H1 (cell line): ENCODE measurements around the gene RYR3. TPM values are rescaled to one million over a fixed set of nuclear protein-coding genes. Genes with fewer than 3 reads are reported as not detected.

Source experiments
- CTCF ChIA-PET: fragments of 300-600 bp; sonication (Branson Sonifier 250); formaldehyde crosslinking; loops from one replicate; lab custom pipeline; 2021; ENCODE audit not compliant: partially characterized antibody; lab: Charles Lee
- POLR2A ChIA-PET: fragments of 300-600 bp; sonication (Branson Sonifier 250); formaldehyde crosslinking; loops from one replicate; lab custom pipeline; 2021; ENCODE audit warnings: inconsistent platforms; ENCODE audit not compliant: partially characterized antibody; lab: Charles Lee
- DNase-seq, 2 experiments: peaks; one replicate each; pipeline versions ENCODE4 v3.0.0 to v3.0.0-alpha.2; 2010 to 2022; ENCODE audit warnings: low spot score in 2 of 2, low read depth in 1 of 2, mixed read lengths in 1 of 2
- FAIRE-seq: peaks from 2 replicates; lab custom pipeline; 2011; peaks lifted over from hg19 to GRCh38; lab: Jason Lieb, UNC
- H2AFZ ChIP-seq: 2 replicates; pipeline ENCODE4 v1.8.1; 2012; ENCODE audit warnings: low read length, inconsistent platforms
- H2AK5ac ChIP-seq: 2 replicates; pipeline ENCODE4 v1.6.1; 2013; ENCODE audit warnings: low read depth, low read length
- H2BK120ac ChIP-seq: replicated peaks from 2 replicates; pipeline ENCODE3; 2013; ENCODE audit warnings: low read depth, low read length, inconsistent platforms
- H2BK12ac ChIP-seq: 2 replicates; pipeline ENCODE4 v1.6.1; 2013; ENCODE audit warnings: low read depth, low read length
- H2BK15ac ChIP-seq: 2 replicates; pipeline ENCODE4 v1.6.1; 2013; ENCODE audit warnings: low read length
- H2BK20ac ChIP-seq: 2 replicates; pipeline ENCODE4 v1.6.1; 2013; ENCODE audit warnings: low read length
- H2BK5ac ChIP-seq: 2 replicates; pipeline ENCODE4 v1.6.1; 2013; ENCODE audit warnings: low read depth, low read length
- H3K14ac ChIP-seq: 2 replicates; pipeline ENCODE4 v1.6.1; 2013; ENCODE audit warnings: inconsistent platforms; ENCODE audit not compliant: insufficient read length
- H3K18ac ChIP-seq: 2 replicates; pipeline ENCODE4 v1.6.1; 2013; ENCODE audit warnings: low read length; ENCODE audit errors: extremely low read depth
- H3K23ac ChIP-seq: 2 replicates; pipeline ENCODE4 v1.6.1; 2013; ENCODE audit warnings: inconsistent platforms; ENCODE audit not compliant: insufficient read length
- H3K23me2 ChIP-seq: 2 replicates; pipeline ENCODE4 v1.6.1; 2013; ENCODE audit warnings: low read depth, low read length
- H3K27ac ChIP-seq: 2 replicates; pipeline ENCODE4 v1.6.1; 2011; ENCODE audit warnings: low read depth, low read length, inconsistent platforms
- H3K27me3 ChIP-seq, 4 experiments: replicated peaks in 1 of 4; 1 replicate in 1 of 4; 2 replicates in 3 of 4; pipeline versions ENCODE4 v1.6.1 to v1.8.1; 2011 to 2013; ENCODE audit warnings: low read length in 3 of 4, mild to moderate bottlenecking in 3 of 4, inconsistent platforms in 2 of 4, mixed read lengths in 2 of 4, moderate library complexity in 1 of 4; ENCODE audit not compliant: control insufficient read depth in 3 of 4, insufficient read depth in 3 of 4; ENCODE audit errors: extremely low read depth in 1 of 4
- H3K36me3 ChIP-seq, 4 experiments: 2 replicates each; pipeline versions ENCODE4 v1.6.1 to v1.8.1; 2011 to 2013; ENCODE audit warnings: mild to moderate bottlenecking in 4 of 4, low read length in 3 of 4, moderate library complexity in 2 of 4, control low read depth in 1 of 4, inconsistent platforms in 1 of 4; ENCODE audit not compliant: insufficient read depth in 4 of 4, control insufficient read depth in 2 of 4
- H3K4ac ChIP-seq: replicated peaks from 2 replicates; pipeline ENCODE3; 2013; ENCODE audit warnings: low read length, low read depth, mixed read lengths, inconsistent platforms; ENCODE audit not compliant: insufficient read length
- H3K4me1 ChIP-seq, 4 experiments: replicated peaks in 1 of 4; 1 replicate in 1 of 4; 2 replicates in 3 of 4; pipeline versions ENCODE4 v1.6.1 to v1.8.1; 2011 to 2013; ENCODE audit warnings: low read length in 3 of 4, inconsistent platforms in 2 of 4, mixed read lengths in 1 of 4; ENCODE audit not compliant: insufficient read depth in 4 of 4, control insufficient read depth in 3 of 4
- H3K4me2 ChIP-seq, 2 experiments: 2 replicates each; pipeline versions ENCODE4 v1.6.1 to v1.8.1; 2011 to 2013; ENCODE audit warnings: low read depth in 2 of 2, low read length in 2 of 2, control low read depth in 1 of 2, inconsistent platforms in 1 of 2, mild to moderate bottlenecking in 1 of 2; ENCODE audit not compliant: insufficient read depth in 1 of 2
- H3K4me3 ChIP-seq, 4 experiments: fragments of 200-600, 300-600 bp in 1 of 4; sonication (generic), shearing (Covaris generic), sonication (Bioruptor Twin) in 1 of 4; 2 replicates each; pipeline versions ENCODE4 v1.5.1 to v1.8.1; 2011 to 2016; ENCODE audit warnings: low read length in 4 of 4, low read depth in 3 of 4, control low read depth in 2 of 4, inconsistent platforms in 2 of 4, mild to moderate bottlenecking in 2 of 4, mixed read lengths in 1 of 4, moderate library complexity in 1 of 4; ENCODE audit not compliant: insufficient read depth in 2 of 4; ENCODE audit errors: extremely low read depth in 1 of 4
- H3K56ac ChIP-seq: replicated peaks from 2 replicates; pipeline ENCODE3; 2013; ENCODE audit warnings: low read depth, mild to moderate bottlenecking, mixed read lengths, low read length, inconsistent platforms; ENCODE audit not compliant: insufficient read length
- H3K79me1 ChIP-seq: 2 replicates; pipeline ENCODE4 v1.6.1; 2013; ENCODE audit warnings: low read depth, low read length, control low read depth
- H3K79me2 ChIP-seq, 2 experiments: 2 replicates each; pipeline versions ENCODE4 v1.6.1 to v1.8.1; 2012 to 2013; ENCODE audit warnings: low read length in 2 of 2, mild to moderate bottlenecking in 2 of 2, inconsistent platforms in 1 of 2; ENCODE audit not compliant: insufficient read depth in 2 of 2, control insufficient read depth in 1 of 2
- H3K9ac ChIP-seq, 4 experiments: replicated peaks in 1 of 4; 1 replicate in 1 of 4; 2 replicates in 3 of 4; pipeline versions ENCODE4 v1.6.1 to v1.8.1; 2011 to 2013; ENCODE audit warnings: low read depth in 3 of 4, low read length in 3 of 4, control low read depth in 2 of 4, mild to moderate bottlenecking in 2 of 4, moderate library complexity in 2 of 4, inconsistent platforms in 1 of 4; ENCODE audit errors: extremely low read depth in 1 of 4
- H3K9me3 ChIP-seq, 2 experiments: 2 replicates each; pipeline versions ENCODE4 v1.6.1 to v1.8.1; 2012 to 2013; ENCODE audit warnings: mild to moderate bottlenecking in 2 of 2, moderate library complexity in 2 of 2, control low read depth in 1 of 2, inconsistent platforms in 1 of 2, low read depth in 1 of 2, low read length in 1 of 2, mixed read lengths in 1 of 2; ENCODE audit not compliant: insufficient read depth in 2 of 2
- H4K20me1 ChIP-seq, 2 experiments: replicated peaks in 1 of 2; 2 replicates each; pipeline versions ENCODE3 to v1.8.1; 2011 to 2013; ENCODE audit warnings: inconsistent platforms in 2 of 2, low read length in 2 of 2, mild to moderate bottlenecking in 1 of 2; ENCODE audit not compliant: insufficient read depth in 2 of 2, control insufficient read depth in 1 of 2
- H4K5ac ChIP-seq: 2 replicates; pipeline ENCODE4 v1.6.1; 2013; ENCODE audit warnings: low read length, low read depth, mixed read lengths, inconsistent platforms; ENCODE audit not compliant: insufficient read length
- H4K8ac ChIP-seq: 2 replicates; pipeline ENCODE4 v1.8.0; 2013; ENCODE audit warnings: mild to moderate bottlenecking, moderate library complexity, low read length, inconsistent platforms; ENCODE audit not compliant: insufficient read depth; ENCODE audit errors: extremely low read depth
- H4K91ac ChIP-seq: replicated peaks from 2 replicates; pipeline ENCODE3; 2013; ENCODE audit warnings: low read length, mixed read lengths, inconsistent platforms; ENCODE audit not compliant: insufficient read length
- ASH2L ChIP-seq: fragments of 200-600, 300-600 bp; sonication (generic); IDR thresholded peaks from one replicate; pipeline ENCODE4 v1.7.1; 2017; ENCODE audit warnings: low read length
- CBX8 ChIP-seq: fragments of 300-800, 300-1000 bp; sonication (generic); IDR thresholded peaks from 2 replicates; pipeline ENCODE4 v1.7.1; 2016; ENCODE audit warnings: low read depth, low read length, borderline replicate concordance
- CEBPB ChIP-seq: IDR thresholded peaks from 2 replicates; pipeline ENCODE4 v1.6.1; 2012; ENCODE audit warnings: low read depth, low read length
- CHD1 ChIP-seq: IDR thresholded peaks from 2 replicates; pipeline ENCODE4 v1.6.1; 2012; ENCODE audit warnings: low read depth, low read length, improper control_type of control experiment
- FOSL1 ChIP-seq: IDR thresholded peaks from 2 replicates; pipeline ENCODE4 v1.6.1; 2011; ENCODE audit warnings: mild to moderate bottlenecking, low read depth, low read length, moderate library complexity; ENCODE audit not compliant: insufficient read depth
- GTF2F1 ChIP-seq: IDR thresholded peaks from 2 replicates; pipeline ENCODE4 v1.6.1; 2012; ENCODE audit warnings: low read depth, low read length, improper control_type of control experiment, borderline replicate concordance
- KDM1A ChIP-seq: fragments of 200-600, 300-600 bp; sonication (generic); IDR thresholded peaks from 2 replicates; pipeline ENCODE4 v1.7.1; 2016; ENCODE audit warnings: mild to moderate bottlenecking, low read length, borderline replicate concordance
- RFX5 ChIP-seq: IDR thresholded peaks from 2 replicates; pipeline ENCODE4 v1.6.1; 2011; ENCODE audit warnings: low read depth, low read length, improper control_type of control experiment, borderline replicate concordance
- RNF2 ChIP-seq: fragments of 200-900, 300-1000 bp; sonication (generic); IDR thresholded peaks from 2 replicates; pipeline ENCODE4 v1.7.1; 2016; ENCODE audit warnings: borderline replicate concordance, low read depth, mild to moderate bottlenecking, antibody characterized with exemption, low read length; ENCODE audit not compliant: poor library complexity, severe bottlenecking; ENCODE audit errors: missing control alignments
- SUZ12 ChIP-seq: fragments of 200-600 bp; sonication (generic); IDR thresholded peaks from 2 replicates; pipeline ENCODE4 v1.6.1; 2012; ENCODE audit warnings: mild to moderate bottlenecking, inconsistent platforms, low read length, moderate library complexity, mixed read lengths
- TEAD4 ChIP-seq: IDR thresholded peaks from 2 replicates; pipeline ENCODE4 v1.6.1; 2012; ENCODE audit warnings: low read depth, low read length, inconsistent platforms, mixed read lengths
- WGBS, 2 experiments: shearing (Covaris generic) in 1 of 2; methylation state at CpG; one replicate each; pipeline versions ENCODE4 v1.1.6 to v1.1.7; 2013 to 2015; ENCODE audit warnings: low lambda C conversion rate in 2 of 2, mixed read lengths in 2 of 2, inconsistent platforms in 1 of 2, low coverage in 1 of 2, missing lambda C conversion rate in 1 of 2; ENCODE audit not compliant: insufficient replicate concordance in 2 of 2, insufficient coverage in 1 of 2, insufficient read length in 1 of 2; ENCODE audit errors: extremely low coverage in 1 of 2, missing lambda C conversion rate in 1 of 2; 5-methylcytosine and 5-hydroxymethylcytosine counted together
- polyA plus RNA-seq, 7 experiments: library from polyadenylated mRNA; depleted of rRNA in 3 of 7; stranded (reverse) in 5 of 7; unstranded in 2 of 7; fragments of >200 nt in 5 of 7; fragments of 200-250 nt in 2 of 7; gene quantifications; 1 replicate in 5 of 7; 2 replicates in 1 of 7; 4 replicates in 1 of 7; pipeline versions ENCODE4 v1.2.1 to v1.2.3, GENCODE V29; 2011 to 2013; ENCODE audit warnings: missing spikeins in 2 of 7, mixed read lengths in 2 of 7
- total RNA-seq: library from RNA; stranded (reverse); fragmentation: NEBNext Ultra II Directional; extraction: Animal tissue kit (Norgen Biotek cat#: 25700); gene quantifications from 2 replicates; pipeline ENCODE4 v1.2.1, GENCODE V29; 2021
- TF ChIP-seq, protein P1 (sequence below): IDR thresholded peaks from 2 replicates; pipeline ENCODE4 v1.6.1; 2012; ENCODE audit warnings: inconsistent platforms

Gene RYR3
- total and polyA plus RNA-seq, 2 of the 8 experiments (the other 6 are each of a cell fraction or from before 2014, with no cell fraction given) = 0.33 to 3.4 TPM

DNA sequence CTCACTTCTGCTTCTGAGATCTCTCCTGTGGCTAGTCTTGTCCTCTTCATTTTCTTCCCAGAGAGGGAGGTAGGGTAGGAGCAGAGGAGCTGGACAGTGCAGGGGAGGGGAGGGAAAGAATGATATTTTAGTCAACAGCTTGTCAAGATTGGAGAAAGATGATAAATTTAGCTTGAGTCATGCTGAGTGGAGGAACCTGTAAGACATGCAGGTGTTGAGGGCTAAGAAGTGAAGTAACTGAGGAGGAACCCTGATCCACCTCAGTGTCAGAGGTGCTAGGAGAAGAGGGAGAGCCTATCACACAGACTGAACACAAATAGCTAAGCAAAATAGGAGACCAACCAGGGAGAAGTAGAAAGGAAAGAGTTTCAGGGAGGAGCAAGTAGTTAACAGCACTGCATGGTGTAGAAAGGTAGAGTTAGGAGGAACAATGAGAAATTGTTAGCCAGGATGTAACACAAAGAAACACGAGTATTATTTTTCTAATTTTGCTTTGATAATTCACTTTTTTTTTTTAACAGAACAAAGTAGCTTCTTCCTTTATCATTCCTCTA is 549.3 kb downstream of the RYR3 start:
- no peak for DNase-seq
- Histone ChIP-seq H4K5ac (no peak overlapping the region), H3K79me2 (no peaks in the 10 kb centered on the region), H3K14ac (no peak overlapping the region), H2BK5ac (0 out of 2 replicates have a peak overlapping the region, but pooled peaks have one; percentile 32), H4K20me1 (no peaks in the 10 kb centered on the region), H2BK15ac (no peak overlapping the region), H3K4ac (no peak overlapping the region), H3K27ac (no peak overlapping the region), H3K23me2 (no peaks in the 10 kb centered on the region), H3K4me3 (no peak overlapping the region), H2BK120ac (no peak overlapping the region), H2BK12ac (0 out of 2 replicates have a peak overlapping the region, but pooled peaks have one; percentile 50), H3K36me3 (no peaks in the 10 kb centered on the region; a peak in 1 of 8 replicates), H4K91ac (no peak overlapping the region), H2BK20ac (no peak overlapping the region), H3K56ac (no peak overlapping the region), H3K18ac (no peak overlapping the region), H3K9me3 (no peaks in the 10 kb centered on the region), H3K4me1 (peaks cover 0 to 6% (median 3%) of the 10 kb centered on the region in 4 experiments; a peak in 3 of 7 replicates), H3K23ac (no peak overlapping the region), H2AFZ (no peak overlapping the region), H4K8ac (no peak overlapping the region), H2AK5ac (no peak overlapping the region), H3K9ac (no peak overlapping the region), H3K27me3 (no peaks in the 10 kb centered on the region), H3K79me1 (no peaks in the 10 kb centered on the region), H3K4me2 (peak overlapping the region in 1 of 2 experiments; percentile 37; a peak in 1 of 4 replicates)
- 64% methylated on average over 1 of the region's 1 CpG; no CpG with 5 or more reads in 1 of the 2 experiments for WGBS, 2 experiments
- CTCF ChIA-PET = interaction anchor here (0.8 to 1.4 kb wide), 6 partner anchors 11 to 112 kb away, joined by 3 to 4 read pairs (median 3); no protein-coding TSS in a partner anchor
- peak; percentile 55 for FAIRE-seq
- POLR2A ChIA-PET = interaction anchor here (0.6 kb wide), 1 partner anchor 24 kb away, joined by 3 read pairs; no protein-coding TSS in a partner anchor
- TF ChIP-seq ASH2L (no peak), SUZ12 (no peak), RNF2 (no peak), TEAD4 (no peak), CBX8 (no peak), FOSL1 (no peak), RFX5 (no peak), GTF2F1 (no peak), KDM1A (no peak), CEBPB (no peak), CHD1 (no peak)
- TF ChIP-seq, protein P1, sequence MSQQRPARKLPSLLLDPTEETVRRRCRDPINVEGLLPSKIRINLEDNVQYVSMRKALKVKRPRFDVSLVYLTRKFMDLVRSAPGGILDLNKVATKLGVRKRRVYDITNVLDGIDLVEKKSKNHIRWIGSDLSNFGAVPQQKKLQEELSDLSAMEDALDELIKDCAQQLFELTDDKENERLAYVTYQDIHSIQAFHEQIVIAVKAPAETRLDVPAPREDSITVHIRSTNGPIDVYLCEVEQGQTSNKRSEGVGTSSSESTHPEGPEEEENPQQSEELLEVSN = no peak
